Immature natural killer cell (primary cell): ENCODE data around the gene RNASE9. TPM values are rescaled to one million over a fixed set of nuclear protein-coding genes. Genes with fewer than 3 reads are reported as not detected.
A peak's percentile ranks its signal among the peaks of the same experiment; 100 is the strongest.
"Not testable (repeated sequence)": the region's sequence is repeated elsewhere in the genome, so short reads cannot be mapped to it uniquely, and the experiment has no call there.

Experiments
- DNase-seq, 3 donors: peaks; one replicate each; pipeline ENCODE4 v3.0.0; 2022; ENCODE audit warnings: mixed read lengths in 1 of 3
- H3K27ac Mint-ChIP-seq, 6 donors: one replicate each; pipeline ENCODE4 v1.8.0; 2020; ENCODE audit warnings: mixed read lengths in 6 of 6, mild to moderate bottlenecking in 5 of 6, inconsistent platforms in 4 of 6, moderate library complexity in 3 of 6
- H3K27me3 Mint-ChIP-seq, 3 donors: one replicate each; pipeline ENCODE4 v1.8.0; 2020 to 2021; ENCODE audit warnings: low read depth in 3 of 3, mild to moderate bottlenecking in 3 of 3, mixed read lengths in 3 of 3, moderate library complexity in 3 of 3, inconsistent platforms in 1 of 3
- H3K36me3 Mint-ChIP-seq, 3 donors: one replicate each; pipeline ENCODE4 v1.8.0; 2020; ENCODE audit warnings: mixed read lengths in 3 of 3, inconsistent platforms in 2 of 3, mild to moderate bottlenecking in 2 of 3
- H3K4me1 Mint-ChIP-seq, 2 donors: one replicate each; pipeline ENCODE4 v1.8.0; 2020; ENCODE audit warnings: inconsistent platforms in 2 of 2, mild to moderate bottlenecking in 2 of 2, mixed read lengths in 2 of 2, moderate library complexity in 1 of 2
- H3K4me3 Mint-ChIP-seq, 5 donors: one replicate each; pipeline ENCODE4 v1.8.0; 2020; ENCODE audit warnings: mild to moderate bottlenecking in 5 of 5, mixed read lengths in 5 of 5, inconsistent platforms in 3 of 5, moderate library complexity in 3 of 5
- H3K9me3 Mint-ChIP-seq, 6 donors: one replicate each; pipeline ENCODE4 v1.8.0; 2020; ENCODE audit warnings: mild to moderate bottlenecking in 6 of 6, mixed read lengths in 6 of 6, inconsistent platforms in 4 of 6, moderate library complexity in 3 of 6
- polyA plus RNA-seq, 3 donors: library from polyadenylated mRNA; unstranded; fragments of 300-500 nt; fragmentation: Illumina TruSeq; gene quantifications; one replicate each; pipeline ENCODE4 v1.2.3, GENCODE V29; 2021

RNASE9 gene
- not detected for polyA plus RNA-seq

- Mint-ChIP-seq H3K27me3 (peaks cover 0 to 7% (median 2%) of the 10 kb centered on the region in 3 donors), H3K4me3 (no peak within 1 kb of the TSS), H3K27ac (no peak within 1 kb of the TSS), H3K9me3 (no peaks in the 10 kb centered on the region), H3K36me3 (peaks cover 0 to 4% (median 0%) of the 10 kb centered on the region in 3 donors), H3K4me1 (no peaks in the 10 kb centered on the region)
- DNase-seq, result no peak
Observed at GRCh38 chr14:20560961-20561360, at the start of gene RNASE9. TSS of gene RNASE9 (minus strand) at chr14:20561047.

- DNase-seq, result peak; percentile 72 to 79 (median 75)
- no peak overlapping the region for H3K27ac Mint-ChIP-seq
- H3K27me3 Mint-ChIP-seq, result no peaks in the 10 kb centered on the region
- no peaks in the 10 kb centered on the region for H3K9me3 Mint-ChIP-seq
- no peaks in the 10 kb centered on the region for H3K4me1 Mint-ChIP-seq
- H3K36me3 Mint-ChIP-seq, result no peaks in the 10 kb centered on the region
- no peak overlapping the region for H3K4me3 Mint-ChIP-seq
Observed at GRCh38 chr14:20610002-20610765, 49.3 kb upstream of the RNASE9 start.

- H3K9me3 Mint-ChIP-seq, result no peaks in the 10 kb centered on the region
- H3K27ac Mint-ChIP-seq, result no peak overlapping the region
- DNase-seq, result peak; percentile 81 to 83 (median 81)
- H3K4me3 Mint-ChIP-seq, result no peak overlapping the region
- no peaks in the 10 kb centered on the region for H3K27me3 Mint-ChIP-seq
- H3K36me3 Mint-ChIP-seq, result no peaks in the 10 kb centered on the region
- no peaks in the 10 kb centered on the region for H3K4me1 Mint-ChIP-seq
Observed at GRCh38 chr14:20609215-20610001, 48.6 kb upstream of the RNASE9 start.

- no peaks in the 10 kb centered on the region for H3K36me3 Mint-ChIP-seq
- H3K27ac Mint-ChIP-seq, result no peak overlapping the region
- DNase-seq, result no peak
- no peaks in the 10 kb centered on the region for H3K4me1 Mint-ChIP-seq
- H3K4me3 Mint-ChIP-seq, result peak overlapping the region in 1 of 5 donors; percentile 11
- no peaks in the 10 kb centered on the region for H3K27me3 Mint-ChIP-seq
- no peaks in the 10 kb centered on the region for H3K9me3 Mint-ChIP-seq
Observed at GRCh38 chr14:20608383-20609110, 47.7 kb upstream of the RNASE9 start.

GRCh38 chr14:20607617-20608016 is 46.8 kb upstream of the RNASE9 start:
- no peak overlapping the region for H3K4me3 Mint-ChIP-seq
- no peak for DNase-seq
- no peaks in the 10 kb centered on the region for H3K36me3 Mint-ChIP-seq
- no peak overlapping the region for H3K27ac Mint-ChIP-seq
- no peaks in the 10 kb centered on the region for H3K27me3 Mint-ChIP-seq
- H3K4me1 Mint-ChIP-seq, result no peaks in the 10 kb centered on the region
- H3K9me3 Mint-ChIP-seq, result no peaks in the 10 kb centered on the region

- Mint-ChIP-seq H3K4me3 (no peak overlapping the region), H3K27ac (no peak overlapping the region), H3K36me3 (no peaks in the 10 kb centered on the region), H3K4me1 (no peaks in the 10 kb centered on the region), H3K27me3 (no peaks in the 10 kb centered on the region), H3K9me3 (no peaks in the 10 kb centered on the region)
- DNase-seq, result no peak
Observed at GRCh38 chr14:20606902-20607242, 46.0 kb upstream of the RNASE9 start.

GRCh38 chr14:20606190-20606901 is 45.5 kb upstream of the RNASE9 start:
- no peak overlapping the region for H3K4me3 Mint-ChIP-seq
- no peak overlapping the region for H3K27ac Mint-ChIP-seq
- no peaks in the 10 kb centered on the region for H3K4me1 Mint-ChIP-seq
- no peaks in the 10 kb centered on the region for H3K36me3 Mint-ChIP-seq
- no peak for DNase-seq
- no peaks in the 10 kb centered on the region for H3K9me3 Mint-ChIP-seq
- H3K27me3 Mint-ChIP-seq, result no peaks in the 10 kb centered on the region

GRCh38 chr14:20603813-20604690 is 43.2 kb upstream of the RNASE9 start:
- Mint-ChIP-seq H3K9me3 (no peaks in the 10 kb centered on the region), H3K36me3 (no peaks in the 10 kb centered on the region), H3K4me3 (no peak overlapping the region), H3K27me3 (no peaks in the 10 kb centered on the region), H3K4me1 (no peaks in the 10 kb centered on the region), H3K27ac (no peak overlapping the region)
- no peak for DNase-seq

GRCh38 chr14:20602583-20602982 is 41.7 kb upstream of the RNASE9 start:
- Mint-ChIP-seq H3K27ac (no peak overlapping the region), H3K9me3 (no peaks in the 10 kb centered on the region), H3K36me3 (no peaks in the 10 kb centered on the region), H3K4me1 (no peaks in the 10 kb centered on the region), H3K4me3 (no peak overlapping the region), H3K27me3 (peaks cover 0 to 1% (median 0%) of the 10 kb centered on the region in 3 donors)
- no peak for DNase-seq

- Mint-ChIP-seq H3K4me3 (no peak overlapping the region), H3K9me3 (no peaks in the 10 kb centered on the region), H3K36me3 (no peaks in the 10 kb centered on the region), H3K27ac (no peak overlapping the region), H3K4me1 (no peaks in the 10 kb centered on the region), H3K27me3 (peaks cover 0 to 3% (median 0%) of the 10 kb centered on the region in 3 donors)
- DNase-seq, result no peak
Observed at GRCh38 chr14:20601522-20601921, 40.7 kb upstream of the RNASE9 start.

- H3K9me3 Mint-ChIP-seq, result no peaks in the 10 kb centered on the region
- DNase-seq, result no peak
- no peak overlapping the region for H3K4me3 Mint-ChIP-seq
- peaks cover 0 to 6% (median 4%) of the 10 kb centered on the region in 3 donors for H3K27me3 Mint-ChIP-seq
- no peak overlapping the region for H3K27ac Mint-ChIP-seq
- H3K36me3 Mint-ChIP-seq, result no peaks in the 10 kb centered on the region
- no peaks in the 10 kb centered on the region for H3K4me1 Mint-ChIP-seq
Observed at GRCh38 chr14:20597108-20597507, 36.3 kb upstream of the RNASE9 start.

GRCh38 chr14:20595726-20596125 is 34.9 kb upstream of the RNASE9 start:
- H3K4me3 Mint-ChIP-seq, H3K27me3 Mint-ChIP-seq, H3K4me1 Mint-ChIP-seq, H3K36me3 Mint-ChIP-seq, H3K9me3 Mint-ChIP-seq, DNase-seq, H3K27ac Mint-ChIP-seq: not testable (repeated sequence)

- H3K27ac Mint-ChIP-seq, result no peak overlapping the region
- H3K4me1 Mint-ChIP-seq, result no peaks in the 10 kb centered on the region
- no peaks in the 10 kb centered on the region for H3K36me3 Mint-ChIP-seq
- H3K27me3 Mint-ChIP-seq, result peaks cover 0 to 5% (median 4%) of the 10 kb centered on the region in 3 donors
- no peaks in the 10 kb centered on the region for H3K9me3 Mint-ChIP-seq
- no peak overlapping the region for H3K4me3 Mint-ChIP-seq
- DNase-seq, result no peak
Observed at GRCh38 chr14:20592574-20592973, 31.7 kb upstream of the RNASE9 start.
